Activated CD4-positive, alpha-beta T cell treated with anti-CD3 and anti-CD28 coated beads, Interleukin-2, amount 10 ng/mL, durations not matched to agents 24 days and 14 days (primary cell): ENCODE data around the gene RANBP6. TPM values are rescaled to one million over a fixed set of nuclear protein-coding genes. Genes with fewer than 3 reads are reported as not detected.

Experiments used
- DNase-seq: peaks from one replicate; pipeline ENCODE4 v3.0.0; 2022
- H3K27ac Mint-ChIP-seq: one replicate; pipeline ENCODE4 v1.8.0; 2022; ENCODE audit warnings: mild to moderate bottlenecking, mixed read lengths
- H3K27me3 Mint-ChIP-seq: one replicate; pipeline ENCODE4 v1.8.0; 2022; ENCODE audit warnings: mixed read lengths
- H3K36me3 Mint-ChIP-seq: one replicate; pipeline ENCODE4 v1.8.0; 2022; ENCODE audit warnings: low read depth, mild to moderate bottlenecking, mixed read lengths
- H3K4me1 Mint-ChIP-seq: one replicate; pipeline ENCODE4 v1.8.0; 2021; ENCODE audit warnings: mixed read lengths
- H3K4me3 Mint-ChIP-seq: one replicate; pipeline ENCODE4 v1.8.0; 2022; ENCODE audit warnings: mild to moderate bottlenecking, moderate library complexity, mixed read lengths
- H3K9me3 Mint-ChIP-seq: one replicate; pipeline ENCODE4 v1.8.0; 2021; ENCODE audit warnings: mixed read lengths
- intact Hi-C: fragments of 100-400 bp; cut with micrococcal nuclease; formaldehyde crosslinking; loops from one replicate; pipeline ENCODE4 v1.15.1; 2023
- total RNA-seq: library from RNA; stranded (reverse); gene quantifications from 2 replicates; pipeline ENCODE4 v1.2.3, GENCODE V29; 2022

Gene RANBP6
- total RNA-seq, 1 donor from 2014 or later: 21.3 TPM

DNA sequence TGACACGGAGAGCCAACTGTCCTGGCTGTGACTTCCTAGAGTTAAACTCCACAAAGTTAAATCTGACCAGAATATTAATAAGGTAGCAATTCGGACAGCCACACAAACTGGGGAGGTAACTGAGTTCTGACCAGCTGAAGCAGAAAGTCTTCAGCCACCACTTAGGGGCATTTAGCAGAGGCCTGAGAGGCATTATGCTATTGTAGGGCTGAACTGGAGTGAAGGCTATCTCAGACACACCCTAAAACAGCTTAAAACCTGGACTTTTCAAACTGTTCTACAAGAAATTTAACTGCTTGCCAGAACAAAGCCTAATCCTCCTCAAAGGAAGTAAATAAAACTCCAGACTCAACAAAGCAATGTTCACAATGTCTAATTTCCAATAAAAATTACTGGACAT is 32.4 kb downstream of the RANBP6 start:
- no peak for DNase-seq
- H3K4me3 Mint-ChIP-seq: no peak overlapping the region
- H3K4me1 Mint-ChIP-seq: peaks cover 5% of the 10 kb centered on the region
- intact Hi-C loops: no loop called here
- H3K9me3 Mint-ChIP-seq: no peaks in the 10 kb centered on the region
- H3K36me3 Mint-ChIP-seq: peaks cover 38% of the 10 kb centered on the region
- no peak overlapping the region for H3K27ac Mint-ChIP-seq
- no peaks in the 10 kb centered on the region for H3K27me3 Mint-ChIP-seq

DNA sequence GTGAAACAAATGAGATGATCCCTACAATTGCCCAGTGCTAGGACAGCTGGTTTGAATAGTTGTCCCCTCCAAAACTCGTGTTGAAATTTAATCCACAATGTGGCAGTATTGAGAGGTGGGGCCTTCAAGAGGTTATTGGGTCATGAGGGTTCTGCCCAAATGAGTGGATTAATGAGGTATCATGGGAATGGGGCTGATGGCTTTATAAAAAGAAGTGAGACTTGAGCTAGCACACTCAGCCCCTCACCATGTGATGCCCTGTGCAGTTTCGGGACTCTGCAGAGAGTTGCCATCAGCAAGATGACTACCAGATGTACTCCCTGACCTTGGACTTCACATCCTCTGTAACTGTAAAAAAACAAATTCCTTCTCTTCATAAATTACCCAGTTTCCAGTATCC is 33.1 kb downstream of the RANBP6 start:
- DNase-seq: no peak
- intact Hi-C loops: no loop called here
- Mint-ChIP-seq H3K4me1 (peaks cover 5% of the 10 kb centered on the region), H3K27me3 (no peaks in the 10 kb centered on the region), H3K4me3 (no peak overlapping the region), H3K36me3 (peaks cover 35% of the 10 kb centered on the region), H3K27ac (no peak overlapping the region), H3K9me3 (no peaks in the 10 kb centered on the region)

DNA sequence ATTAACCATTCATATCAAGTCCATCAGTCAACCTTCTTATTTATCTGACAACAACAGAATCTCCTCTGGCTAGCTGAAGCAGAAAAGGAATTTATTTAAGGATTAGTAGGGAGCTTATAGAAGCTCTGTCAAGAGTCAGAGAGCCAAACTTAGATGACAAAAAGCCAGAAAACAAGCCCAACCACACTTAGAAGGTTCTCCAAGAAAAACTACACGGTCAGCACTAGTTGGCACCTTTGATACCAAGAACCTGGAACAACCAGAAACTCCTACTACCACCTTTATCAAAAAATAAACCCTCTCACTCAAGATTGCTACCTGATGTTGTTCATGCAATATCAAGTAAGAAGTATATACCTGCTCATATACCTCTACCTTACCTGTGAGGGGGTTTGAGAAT is 36.9 kb downstream of the RANBP6 start:
- Mint-ChIP-seq H3K4me1 (peaks cover 11% of the 10 kb centered on the region), H3K9me3 (no peaks in the 10 kb centered on the region), H3K4me3 (no peak overlapping the region), H3K36me3 (peaks cover 44% of the 10 kb centered on the region), H3K27ac (no peak overlapping the region), H3K27me3 (no peaks in the 10 kb centered on the region)
- DNase-seq: no peak
- intact Hi-C loops: no loop called here

DNA sequence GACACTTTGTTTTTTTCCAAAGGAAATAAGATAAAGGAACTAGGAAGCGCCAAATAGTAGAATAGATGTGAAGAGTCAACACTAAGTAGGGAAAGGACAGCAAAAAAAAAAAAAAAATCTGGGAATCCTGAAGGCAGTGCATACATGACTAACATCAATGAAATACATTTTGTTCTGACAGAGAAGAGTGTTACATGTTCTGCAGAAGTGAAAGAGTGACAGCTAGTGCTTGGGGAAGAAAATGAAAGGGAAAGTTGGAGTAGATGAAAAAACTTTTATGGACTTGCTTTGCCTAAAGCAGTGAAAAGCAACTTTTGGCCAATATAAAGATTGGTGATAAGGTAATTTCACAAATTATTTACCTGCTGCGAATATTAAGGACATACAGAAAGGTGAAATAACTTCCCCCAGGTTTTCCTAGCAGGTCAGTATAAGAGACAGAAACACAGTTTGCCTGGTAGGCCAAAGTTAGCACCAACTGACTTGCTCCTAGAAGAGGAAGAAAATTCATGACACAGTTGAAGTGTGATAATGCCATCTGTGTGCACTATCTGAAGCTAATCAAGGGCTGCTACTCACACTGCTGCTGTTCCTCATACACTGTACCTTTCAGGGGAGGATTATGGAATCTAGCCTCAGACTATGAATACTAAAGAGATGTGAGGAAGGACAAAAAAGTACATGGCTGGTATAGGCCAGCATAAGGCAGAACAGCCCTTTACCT is 38.6 kb downstream of the RANBP6 start:
- Mint-ChIP-seq H3K9me3 (no peaks in the 10 kb centered on the region), H3K36me3 (peaks cover 46% of the 10 kb centered on the region), H3K4me1 (peaks cover 18% of the 10 kb centered on the region), H3K27ac (peak overlapping the region; percentile 83), H3K4me3 (peak overlapping the region; percentile 46), H3K27me3 (no peaks in the 10 kb centered on the region)
- DNase-seq: no peak
- intact Hi-C loops: no loop called here

DNA sequence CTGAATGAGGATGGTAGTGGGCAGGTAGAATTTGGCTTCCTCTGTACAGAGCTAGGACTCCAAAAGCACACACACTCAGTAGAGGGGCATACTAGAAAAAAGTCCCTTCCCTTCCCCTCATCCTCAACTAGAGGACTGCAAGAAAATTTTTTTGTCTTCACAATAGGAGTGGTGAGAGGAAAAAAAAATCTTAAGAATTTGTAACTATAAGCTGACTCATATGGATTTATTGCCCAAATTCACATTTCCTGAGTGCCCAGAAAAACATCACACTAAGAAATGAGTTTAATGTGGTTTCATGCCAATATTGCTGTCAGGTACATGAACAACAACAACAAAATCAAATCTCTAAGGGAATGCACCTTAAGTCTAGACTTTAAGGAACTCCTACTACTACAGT is 43.7 kb downstream of the RANBP6 start:
- Mint-ChIP-seq H3K4me1 (peaks cover 12% of the 10 kb centered on the region), H3K36me3 (peaks cover 49% of the 10 kb centered on the region), H3K27ac (peak overlapping the region; percentile 30), H3K4me3 (no peak overlapping the region), H3K27me3 (no peaks in the 10 kb centered on the region), H3K9me3 (no peaks in the 10 kb centered on the region)
- intact Hi-C loops: no loop called here
- DNase-seq: no peak

Other genes with a start within 250 kb of the RANBP6 start
- 17.3 and 18.0 TPM in 2 replicates for gene ERMP1, start 182.5 kb downstream of the RANBP6 start, total RNA-seq
- not detected in 2 replicates for gene MLANA, start 124.7 kb downstream of the RANBP6 start, total RNA-seq
- not detected in 2 replicates for gene IL33, start 200.2 kb upstream of the RANBP6 start, total RNA-seq